ENCODE results near the gene CDKAL1.

Gene CDKAL1

GRCh38 chr6:20948556-20948955, 414.3 kb downstream of the CDKAL1 start:
- no peak overlapping the region for H2BK12ac ChIP-seq (ENCODE audit: low read length)
- H3K4me3 ChIP-seq (ENCODE audit: low read length in 2 of 2), result no peak overlapping the region
- no CpG with 5 or more reads among the region's 2 CpGs for WGBS, 2 donors (ENCODE audit: extremely low coverage in 2 of 2, insufficient read length in 2 of 2, insufficient replicate concordance in 1 of 2)
- H3K4me1 ChIP-seq (ENCODE audit: control insufficient read depth in 2 of 2, insufficient read depth in 1 of 2, low read depth in 1 of 2, low read length in 2 of 2), result peaks cover 3 to 6% of the 10 kb centered on the region in 2 donors
- no peaks in the 10 kb centered on the region for H3K79me1 ChIP-seq (ENCODE audit: low read depth, low read length)
- no peak overlapping the region for H3K27ac ChIP-seq (replicated peaks; ENCODE audit: low read length)
- no peak overlapping the region for H2BK15ac ChIP-seq (ENCODE audit: low read length)
- DNase-seq (ENCODE audit: low spot score), result no peak
- H3K14ac ChIP-seq (ENCODE audit: low read length), result no peak overlapping the region
- peaks cover 0 to 3% of the 10 kb centered on the region in 2 donors for H3K9me3 ChIP-seq (replicated peaks in 1 of 2; ENCODE audit: control insufficient read depth in 2 of 2, insufficient read depth in 1 of 2, low read depth in 1 of 2, low read length in 2 of 2)
- no peak overlapping the region for H2BK120ac ChIP-seq (ENCODE audit: low read depth, low read length)
- H3K9ac ChIP-seq (ENCODE audit: low read depth, low read length, poor library complexity), result no peak overlapping the region
- no peak overlapping the region for H4K8ac ChIP-seq (ENCODE audit: low read depth, low read length)
- no peak overlapping the region for H2AK5ac ChIP-seq (ENCODE audit: low read depth, low read length)
- H3K27me3 ChIP-seq (ENCODE audit: control insufficient read depth in 3 of 3, insufficient read depth in 3 of 3, low read depth in 1 of 3, low read length in 3 of 3), result no peaks in the 10 kb centered on the region
- no peaks in the 10 kb centered on the region for H3K36me3 ChIP-seq (replicated peaks in 1 of 2; ENCODE audit: control insufficient read depth in 2 of 2, insufficient read depth in 2 of 2, low read length in 2 of 2)
- H3K18ac ChIP-seq (ENCODE audit: low read length), result no peak overlapping the region
- no peak overlapping the region for H3K4me2 ChIP-seq (ENCODE audit: insufficient read depth, low read length, poor library complexity, severe bottlenecking)
- H2AFZ ChIP-seq (ENCODE audit: low read length), result no peak overlapping the region
- H3K4ac ChIP-seq (ENCODE audit: low read length), result no peak overlapping the region
- no peak overlapping the region for H4K91ac ChIP-seq (ENCODE audit: low read depth, low read length, poor library complexity)
- no peak overlapping the region for H3K23ac ChIP-seq (ENCODE audit: low read depth, low read length, poor library complexity)
- H2BK5ac ChIP-seq (ENCODE audit: low read length), result no peak overlapping the region

- Histone ChIP-seq H3K14ac (ENCODE audit: low read length) (no peak overlapping the region), H3K4me1 (ENCODE audit: control insufficient read depth in 2 of 2, insufficient read depth in 1 of 2, low read depth in 1 of 2, low read length in 2 of 2) (peaks cover 3 to 6% of the 10 kb centered on the region in 2 donors), H2BK5ac (ENCODE audit: low read length) (no peak overlapping the region), H3K4me2 (ENCODE audit: insufficient read depth, low read length, poor library complexity, severe bottlenecking) (no peak overlapping the region), H3K18ac (ENCODE audit: low read length) (no peak overlapping the region), H2BK15ac (ENCODE audit: low read length) (no peak overlapping the region), H4K8ac (ENCODE audit: low read depth, low read length) (no peak overlapping the region), H3K23ac (ENCODE audit: low read depth, low read length, poor library complexity) (no peak overlapping the region), H3K4me3 (ENCODE audit: low read length in 2 of 2) (no peak overlapping the region), H3K79me1 (ENCODE audit: low read depth, low read length) (no peaks in the 10 kb centered on the region), H3K4ac (ENCODE audit: low read length) (no peak overlapping the region), H4K91ac (ENCODE audit: low read depth, low read length, poor library complexity) (no peak overlapping the region), H3K27me3 (ENCODE audit: control insufficient read depth in 3 of 3, insufficient read depth in 3 of 3, low read depth in 1 of 3, low read length in 3 of 3) (no peaks in the 10 kb centered on the region), H3K36me3 (replicated peaks in 1 of 2; ENCODE audit: control insufficient read depth in 2 of 2, insufficient read depth in 2 of 2, low read length in 2 of 2) (no peaks in the 10 kb centered on the region), H2AK5ac (ENCODE audit: low read depth, low read length) (no peak overlapping the region), H3K9ac (ENCODE audit: low read depth, low read length, poor library complexity) (no peak overlapping the region), H3K9me3 (replicated peaks in 1 of 2; ENCODE audit: control insufficient read depth in 2 of 2, insufficient read depth in 1 of 2, low read depth in 1 of 2, low read length in 2 of 2) (no peaks in the 10 kb centered on the region), H2AFZ (ENCODE audit: low read length) (no peak overlapping the region), H2BK120ac (ENCODE audit: low read depth, low read length) (no peak overlapping the region), H2BK12ac (ENCODE audit: low read length) (no peak overlapping the region), H3K27ac (replicated peaks; ENCODE audit: low read length) (no peak overlapping the region)
- WGBS, 2 donors (ENCODE audit: extremely low coverage in 2 of 2, insufficient read length in 2 of 2, insufficient replicate concordance in 1 of 2), result no CpG with 5 or more reads among the region's 1 CpG
- DNase-seq (ENCODE audit: low spot score), result no peak
These were observed 414.9 kb downstream of the CDKAL1 start for GRCh38 chr6:20949138-20949537.

- H2AFZ ChIP-seq (ENCODE audit: low read length), result no peak overlapping the region
- no peak overlapping the region for H2AK5ac ChIP-seq (ENCODE audit: low read depth, low read length)
- no peaks in the 10 kb centered on the region for H3K9me3 ChIP-seq (replicated peaks in 1 of 2; ENCODE audit: control insufficient read depth in 2 of 2, insufficient read depth in 1 of 2, low read depth in 1 of 2, low read length in 2 of 2)
- H3K4me2 ChIP-seq (ENCODE audit: insufficient read depth, low read length, poor library complexity, severe bottlenecking), result no peak overlapping the region
- no peak overlapping the region for H3K9ac ChIP-seq (ENCODE audit: low read depth, low read length, poor library complexity)
- no peak overlapping the region for H3K4me3 ChIP-seq (ENCODE audit: low read length in 2 of 2)
- H3K4me1 ChIP-seq (ENCODE audit: control insufficient read depth in 2 of 2, insufficient read depth in 1 of 2, low read depth in 1 of 2, low read length in 2 of 2), result peaks cover 7 to 12% of the 10 kb centered on the region in 2 donors
- H4K91ac ChIP-seq (ENCODE audit: low read depth, low read length, poor library complexity), result no peak overlapping the region
- H3K4ac ChIP-seq (ENCODE audit: low read length), result no peak overlapping the region
- H3K27me3 ChIP-seq (ENCODE audit: control insufficient read depth in 3 of 3, insufficient read depth in 3 of 3, low read depth in 1 of 3, low read length in 3 of 3), result no peaks in the 10 kb centered on the region
- no peak overlapping the region for H3K18ac ChIP-seq (ENCODE audit: low read length)
- no CpG with 5 or more reads among the region's 5 CpGs for WGBS, 2 donors (ENCODE audit: extremely low coverage in 2 of 2, insufficient read length in 2 of 2, insufficient replicate concordance in 1 of 2)
- no peak overlapping the region for H3K23ac ChIP-seq (ENCODE audit: low read depth, low read length, poor library complexity)
- H2BK5ac ChIP-seq (ENCODE audit: low read length), result no peak overlapping the region
- no peak overlapping the region for H3K14ac ChIP-seq (ENCODE audit: low read length)
- no peak overlapping the region for H2BK120ac ChIP-seq (ENCODE audit: low read depth, low read length)
- H2BK15ac ChIP-seq (ENCODE audit: low read length), result no peak overlapping the region
- no peak overlapping the region for H2BK12ac ChIP-seq (ENCODE audit: low read length)
- peaks cover 0 to 4% of the 10 kb centered on the region in 2 donors for H3K36me3 ChIP-seq (replicated peaks in 1 of 2; ENCODE audit: control insufficient read depth in 2 of 2, insufficient read depth in 2 of 2, low read length in 2 of 2)
- H4K8ac ChIP-seq (ENCODE audit: low read depth, low read length), result no peak overlapping the region
- no peaks in the 10 kb centered on the region for H3K79me1 ChIP-seq (ENCODE audit: low read depth, low read length)
- H3K27ac ChIP-seq (replicated peaks; ENCODE audit: low read length), result no peak overlapping the region
- no peak for DNase-seq (ENCODE audit: low spot score)
These were observed 418.6 kb downstream of the CDKAL1 start for GRCh38 chr6:20952699-20953474.

- H3K9ac ChIP-seq (ENCODE audit: low read depth, low read length, poor library complexity), result no peak overlapping the region
- no peaks in the 10 kb centered on the region for H3K9me3 ChIP-seq (replicated peaks in 1 of 2; ENCODE audit: control insufficient read depth in 2 of 2, insufficient read depth in 1 of 2, low read depth in 1 of 2, low read length in 2 of 2)
- H2BK5ac ChIP-seq (ENCODE audit: low read length), result no peak overlapping the region
- no peak overlapping the region for H3K23ac ChIP-seq (ENCODE audit: low read depth, low read length, poor library complexity)
- no peak overlapping the region for H3K14ac ChIP-seq (ENCODE audit: low read length)
- WGBS, 2 donors (ENCODE audit: extremely low coverage in 2 of 2, insufficient read length in 2 of 2, insufficient replicate concordance in 1 of 2), result no CpG with 5 or more reads among the region's 2 CpGs
- no peak overlapping the region for H3K4me2 ChIP-seq (ENCODE audit: insufficient read depth, low read length, poor library complexity, severe bottlenecking)
- H4K91ac ChIP-seq (ENCODE audit: low read depth, low read length, poor library complexity), result no peak overlapping the region
- H3K4me1 ChIP-seq (ENCODE audit: control insufficient read depth in 2 of 2, insufficient read depth in 1 of 2, low read depth in 1 of 2, low read length in 2 of 2), result peaks cover 7 to 12% of the 10 kb centered on the region in 2 donors
- H3K79me1 ChIP-seq (ENCODE audit: low read depth, low read length), result no peaks in the 10 kb centered on the region
- no peaks in the 10 kb centered on the region for H3K27me3 ChIP-seq (ENCODE audit: control insufficient read depth in 3 of 3, insufficient read depth in 3 of 3, low read depth in 1 of 3, low read length in 3 of 3)
- H2BK12ac ChIP-seq (ENCODE audit: low read length), result no peak overlapping the region
- H2AK5ac ChIP-seq (ENCODE audit: low read depth, low read length), result no peak overlapping the region
- no peak overlapping the region for H4K8ac ChIP-seq (ENCODE audit: low read depth, low read length)
- H3K4me3 ChIP-seq (ENCODE audit: low read length in 2 of 2), result no peak overlapping the region
- no peak overlapping the region for H2BK120ac ChIP-seq (ENCODE audit: low read depth, low read length)
- H3K18ac ChIP-seq (ENCODE audit: low read length), result no peak overlapping the region
- no peak overlapping the region for H3K27ac ChIP-seq (replicated peaks; ENCODE audit: low read length)
- DNase-seq (ENCODE audit: low spot score), result no peak
- H2AFZ ChIP-seq (ENCODE audit: low read length), result no peak overlapping the region
- no peak overlapping the region for H2BK15ac ChIP-seq (ENCODE audit: low read length)
- H3K4ac ChIP-seq (ENCODE audit: low read length), result no peak overlapping the region
- H3K36me3 ChIP-seq (replicated peaks in 1 of 2; ENCODE audit: control insufficient read depth in 2 of 2, insufficient read depth in 2 of 2, low read length in 2 of 2), result peaks cover 0 to 4% of the 10 kb centered on the region in 2 donors
These were observed 420.1 kb downstream of the CDKAL1 start for GRCh38 chr6:20954315-20954714.

Data from neuronal stem cell (in vitro differentiated cells).